Colonic mucosa (tissue), 4 donors: ENCODE results near the gene DNAJA1. TPM values are rescaled to one million over a fixed set of nuclear protein-coding genes. Genes with fewer than 3 reads are reported as not detected.

Experiments used
- DNase-seq: peaks from one replicate; pipeline ENCODE4 v3.0.0-alpha.2; 2020
- H3K27ac ChIP-seq: fragments of 200-600 bp; one replicate; pipeline ENCODE4 v1.8.0; 2021
- H3K27me3 ChIP-seq: fragments of 200-600 bp; one replicate; pipeline ENCODE4 v1.8.0; 2021
- H3K36me3 ChIP-seq: fragments of 200-600 bp; one replicate; pipeline ENCODE4 v1.8.0; 2021
- H3K4me1 ChIP-seq: fragments of 200-600 bp; one replicate; pipeline ENCODE4 v1.8.0; 2021; ENCODE audit warnings: mild to moderate bottlenecking
- H3K4me3 ChIP-seq: fragments of 200-600 bp; one replicate; pipeline ENCODE4 v1.8.0; 2021
- H3K9ac ChIP-seq, 2 donors: one replicate each; pipeline ENCODE4 v1.7.0; 2013; ENCODE audit warnings: control low read depth in 2 of 2, low read depth in 2 of 2, low read length in 2 of 2
- H3K9me3 ChIP-seq: fragments of 200-600 bp; one replicate; pipeline ENCODE4 v1.8.0; 2021
- CTCF ChIP-seq: fragments of 200-600 bp; IDR thresholded peaks from one replicate; pipeline ENCODE4 v1.8.0; 2022; ENCODE audit warnings: antibody characterized with exemption, mild to moderate bottlenecking
- intact Hi-C: fragments of 100-400 bp; cut with DNase I; formaldehyde crosslinking; loops from one replicate; pipeline ENCODE4 v1.14.1; 2022
- total RNA-seq, 2 donors: library from RNA; stranded (reverse); fragmentation: NEBNext Ultra II Directional in 1 of 2; extraction: Animal tissue kit (Norgen Biotek cat#: 25700) in 1 of 2; gene quantifications; one replicate each; pipeline ENCODE4 v1.2.1, GENCODE V29; 2021
- donor health status: healthy.
- donor health status: DM: no; HTN: no; CAD: no.
- donor health status: DM: no; HTN: no; CAD: no.

Gene DNAJA1
- total RNA-seq, 2 donors from 2014 or later, result 66.4 to 93.6 TPM

DNA sequence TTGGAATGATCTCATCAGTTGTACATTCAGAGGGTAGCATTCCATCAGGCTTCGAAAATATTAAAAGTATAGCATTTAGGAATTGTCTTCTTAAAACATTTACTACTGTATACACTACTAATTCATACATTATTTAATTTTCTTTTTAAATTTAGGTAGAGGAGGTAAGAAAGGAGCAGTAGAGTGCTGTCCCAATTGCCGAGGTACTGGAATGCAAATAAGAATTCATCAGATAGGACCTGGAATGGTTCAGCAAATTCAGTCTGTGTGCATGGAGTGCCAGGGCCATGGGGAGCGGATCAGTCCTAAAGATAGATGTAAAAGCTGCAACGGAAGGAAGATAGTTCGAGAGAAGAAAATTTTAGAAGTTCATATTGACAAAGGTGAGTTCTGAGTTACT, 5.2 kb downstream of the DNAJA1 start:
- Histone ChIP-seq H3K27me3 (no peaks in the 10 kb centered on the region), H3K9me3 (no peaks in the 10 kb centered on the region), H3K4me3 (no peak overlapping the region), H3K27ac (no peak overlapping the region), H3K36me3 (peaks cover 14% of the 10 kb centered on the region), H3K9ac (no peak overlapping the region), H3K4me1 (peaks cover 5% of the 10 kb centered on the region)
- no peak for TF ChIP-seq CTCF
- DNase-seq, result no peak
- intact Hi-C loops, result no loop called here

DNA sequence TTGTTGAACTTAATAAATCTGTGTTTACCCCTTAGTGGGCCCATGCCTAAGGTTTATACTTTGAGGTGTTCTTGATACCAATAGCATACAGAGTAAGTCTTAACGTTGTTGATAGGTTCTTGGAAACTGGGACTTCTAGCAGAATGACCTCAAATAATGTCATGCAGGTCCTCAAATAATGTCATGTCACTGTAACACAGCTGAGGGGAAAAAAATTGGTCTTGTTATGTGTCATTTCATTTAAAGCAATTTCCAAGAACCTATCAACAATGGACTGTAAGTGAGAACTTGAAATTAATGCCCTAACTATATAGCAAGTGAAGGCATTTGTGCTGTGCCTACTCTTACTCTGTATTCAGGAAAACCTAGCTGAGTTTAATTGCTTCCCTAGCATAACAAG, 7.2 kb downstream of the DNAJA1 start:
- DNase-seq, result no peak
- no peak overlapping the region for H3K4me3 ChIP-seq
- H3K9me3 ChIP-seq, result no peaks in the 10 kb centered on the region
- no peak for TF ChIP-seq CTCF
- intact Hi-C loops, result no loop called here
- peaks cover 5% of the 10 kb centered on the region for H3K4me1 ChIP-seq
- H3K36me3 ChIP-seq, result peaks cover 33% of the 10 kb centered on the region
- no peaks in the 10 kb centered on the region for H3K27me3 ChIP-seq
- H3K9ac ChIP-seq, result no peak overlapping the region
- H3K27ac ChIP-seq, result no peak overlapping the region

DNA sequence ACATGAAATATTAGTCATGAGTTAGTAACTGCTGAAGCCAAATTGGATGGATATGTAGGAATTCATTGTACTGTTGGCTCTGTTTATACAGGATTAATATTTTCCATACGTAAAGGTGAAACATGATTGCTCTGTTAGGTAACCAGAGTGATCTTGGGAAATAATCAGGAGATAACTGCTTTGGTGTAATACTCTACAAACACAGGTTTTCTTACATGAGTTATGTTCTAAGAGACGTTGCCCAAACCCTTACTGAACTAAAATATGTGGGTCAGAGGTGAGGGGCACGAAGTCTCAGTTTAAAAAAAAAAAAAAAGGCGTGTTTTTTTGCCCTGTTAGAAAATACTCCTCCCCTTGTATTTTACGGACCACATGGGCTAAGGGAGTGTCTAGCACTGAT, 7.8 kb downstream of the DNAJA1 start:
- Histone ChIP-seq H3K9me3 (no peaks in the 10 kb centered on the region), H3K27ac (no peak overlapping the region), H3K9ac (no peak overlapping the region), H3K27me3 (no peaks in the 10 kb centered on the region), H3K36me3 (peaks cover 37% of the 10 kb centered on the region), H3K4me1 (peaks cover 5% of the 10 kb centered on the region), H3K4me3 (no peak overlapping the region)
- no peak for DNase-seq
- intact Hi-C loops, result no loop called here
- no peak for TF ChIP-seq CTCF

DNA sequence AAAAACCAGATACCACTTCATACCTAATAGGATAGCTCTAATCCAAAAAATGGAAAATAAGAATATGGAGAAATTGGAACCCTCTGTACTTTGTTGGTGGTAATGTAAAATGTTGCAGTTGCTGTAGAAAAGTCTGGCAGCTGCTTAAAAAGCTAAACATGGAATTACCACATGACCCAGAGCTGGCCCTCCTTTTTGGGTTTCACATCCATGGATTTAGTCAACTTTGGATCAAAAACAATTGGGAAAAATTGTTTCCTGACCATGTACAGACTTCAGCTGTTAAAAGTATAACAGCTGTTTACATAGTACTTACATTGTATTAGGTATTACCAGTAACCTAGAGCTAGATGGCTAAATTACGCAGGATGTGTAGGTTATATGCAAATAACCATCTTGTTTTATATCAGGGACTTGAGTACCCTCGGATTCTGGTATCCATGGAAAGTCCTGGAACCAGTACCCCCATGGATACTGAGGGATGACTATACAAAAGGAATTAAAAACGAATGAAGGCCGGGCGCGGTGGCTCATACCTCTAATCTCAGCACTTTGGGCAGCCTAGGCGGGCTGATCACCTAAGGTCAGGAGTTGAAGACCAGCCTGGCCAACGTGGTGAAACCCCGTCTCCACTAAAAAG, 15.8 kb downstream of the DNAJA1 start:
- peaks cover 26% of the 10 kb centered on the region for H3K36me3 ChIP-seq

GRCh38 chr9:33041432-33042188, 16.5 kb downstream of the DNAJA1 start:
- Histone ChIP-seq H3K36me3 (peaks cover 20% of the 10 kb centered on the region), H3K27ac (no peak overlapping the region), H3K4me3 (no peak overlapping the region), H3K27me3 (no peaks in the 10 kb centered on the region), H3K9ac (no peak overlapping the region), H3K4me1 (no peaks in the 10 kb centered on the region), H3K9me3 (no peaks in the 10 kb centered on the region)
- no peak for TF ChIP-seq CTCF
- intact Hi-C loops, result no loop called here
- no peak for DNase-seq

More for the DNA sequence above, 15.8 kb downstream of the DNAJA1 start:
- Histone ChIP-seq H3K27me3 (no peaks in the 10 kb centered on the region), H3K9ac (no peak overlapping the region), H3K4me1 (no peaks in the 10 kb centered on the region), H3K27ac (no peak overlapping the region), H3K9me3 (no peaks in the 10 kb centered on the region), H3K4me3 (no peak overlapping the region)
- TF ChIP-seq CTCF, result no peak
- no peak for DNase-seq
- intact Hi-C loops, result no loop called here
